A673 (cell line): ENCODE data around the gene OXGR1. TPM values are rescaled to one million over a fixed set of nuclear protein-coding genes. Genes with fewer than 3 reads are reported as not detected.

ENCODE experiments used
- BruUV-seq: library from RNA; stranded (reverse); fragments of 400-500 nt; replicated peaks from 2 replicates; lab custom pipeline; 2021; lab: Mats Ljungman, UMichigan
- CTCF ChIA-PET: fragments of 300-600 bp; sonication (Branson Sonifier 250); formaldehyde crosslinking; loops from one replicate; lab custom pipeline; 2022; ENCODE audit warnings: antibody characterized with exemption; lab: Charles Lee
- POLR2A ChIA-PET: fragments of 300-600 bp; sonication (Branson Sonifier 250); formaldehyde crosslinking; loops from one replicate; lab custom pipeline; 2022; ENCODE audit warnings: antibody characterized with exemption; ENCODE audit not compliant: low non-redundant PET; lab: Charles Lee
- DNase-seq: peaks from one replicate; pipeline ENCODE4 v3.0.0-alpha.2; 2015; ENCODE audit warnings: low spot score
- H3K27ac ChIP-seq: fragments of 200-600 bp; sonication (generic); 2 replicates; pipeline ENCODE4 v1.5.1; 2016; ENCODE audit warnings: mixed run types, low read depth, mild to moderate bottlenecking, mixed read lengths, antibody characterized with exemption, low read length; ENCODE audit not compliant: poor library complexity, severe bottlenecking
- H3K27me3 ChIP-seq: fragments of 200-600 bp; sonication (generic); replicated peaks from 2 replicates; pipeline ENCODE4 v1.6.1; 2017; ENCODE audit warnings: mixed run types, low read depth, mild to moderate bottlenecking, mixed read lengths, antibody characterized with exemption, low read length; ENCODE audit not compliant: insufficient read depth, poor library complexity
- H3K36me3 ChIP-seq: fragments of 200-600 bp; sonication (generic); 2 replicates; pipeline ENCODE4 v1.6.1; 2016; ENCODE audit warnings: mixed run types, mild to moderate bottlenecking, mixed read lengths, antibody characterized with exemption, low read length; ENCODE audit not compliant: insufficient read depth, poor library complexity, severe bottlenecking
- H3K4me1 ChIP-seq: fragments of 200-600 bp; sonication (generic); 2 replicates; pipeline ENCODE4 v1.6.1; 2017; ENCODE audit warnings: mixed run types, mild to moderate bottlenecking, mixed read lengths, antibody characterized with exemption, low read length; ENCODE audit not compliant: insufficient read depth, poor library complexity, severe bottlenecking
- H3K4me3 ChIP-seq: fragments of 200-600 bp; sonication (generic); 2 replicates; pipeline ENCODE4 v1.5.1; 2016; ENCODE audit warnings: low read depth, mixed run types, mild to moderate bottlenecking, mixed read lengths, low read length; ENCODE audit not compliant: poor library complexity, severe bottlenecking
- H3K9me3 ChIP-seq: fragments of 200-600 bp; sonication (generic); 2 replicates; pipeline ENCODE4 v1.6.1; 2016; ENCODE audit warnings: mixed run types, low read depth, mild to moderate bottlenecking, mixed read lengths, antibody characterized with exemption, low read length; ENCODE audit not compliant: poor library complexity, severe bottlenecking
- CTCF ChIP-seq: fragments of 300-800, 200-600 bp; sonication (generic); conservative IDR thresholded peaks from 2 replicates; pipeline ENCODE4 v1.5.1; 2017; ENCODE audit warnings: low read depth, mild to moderate bottlenecking, antibody characterized with exemption, low read length, moderate library complexity, mixed read lengths
- EZH2 ChIP-seq: fragments of 200-600 bp; sonication (generic); IDR thresholded peaks from 2 replicates; pipeline ENCODE4 v1.6.1; 2017; ENCODE audit warnings: borderline replicate concordance, low read depth, mild to moderate bottlenecking, mixed read lengths, antibody characterized with exemption, low read length; ENCODE audit not compliant: poor library complexity, severe bottlenecking
- intact Hi-C: fragments of 100-400 bp; cut with micrococcal nuclease; formaldehyde crosslinking; loops from one replicate; pipeline ENCODE4 v1.10.0; 2022; ENCODE audit not compliant: unreplicated experiment
- total RNA-seq: library from RNA; stranded (reverse); gene quantifications from 2 replicates; pipeline ENCODE4 v1.2.3, GENCODE V29; 2021

OXGR1 gene
- total RNA-seq, 1 experiment from 2014 or later, result not detected

GRCh38 chr13:97002581-97002980 lies 8.3 kb upstream of the OXGR1 start:
- no TSS peak for BruUV-seq
- ChIA-PET CTCF (no interaction called here), POLR2A (no interaction called here)
- TF ChIP-seq CTCF (no peak), EZH2 (no peak)
- intact Hi-C loops, result no loop called here
- no peaks in the 10 kb centered on the region for H3K4me1 ChIP-seq
- H3K27ac ChIP-seq, result no peak overlapping the region
- no peaks in the 10 kb centered on the region for H3K36me3 ChIP-seq
- DNase-seq, result no peak
- no peaks in the 10 kb centered on the region for H3K9me3 ChIP-seq
- peaks cover 52% of the 10 kb centered on the region for H3K27me3 ChIP-seq
- no peak overlapping the region for H3K4me3 ChIP-seq

GRCh38 chr13:97001636-97002035 lies 7.4 kb upstream of the OXGR1 start:
- Histone ChIP-seq H3K27ac (no peak overlapping the region), H3K4me1 (no peaks in the 10 kb centered on the region), H3K36me3 (no peaks in the 10 kb centered on the region), H3K4me3 (no peak overlapping the region), H3K27me3 (peaks cover 62% of the 10 kb centered on the region), H3K9me3 (no peaks in the 10 kb centered on the region)
- ChIA-PET CTCF (interaction anchor here (0.7 kb wide), 1 partner anchor 1378 kb away, joined by 5 read pairs; no protein-coding TSS in a partner anchor), POLR2A (no interaction called here)
- BruUV-seq, result no TSS peak
- TF ChIP-seq EZH2, result no peak
- TF ChIP-seq CTCF, result no peak
- no peak for DNase-seq
- intact Hi-C loops, result no loop called here

GRCh38 chr13:97000295-97000925 lies 6.1 kb upstream of the OXGR1 start:
- intact Hi-C loops, result no loop called here
- H3K4me3 ChIP-seq, result no peak overlapping the region
- CTCF ChIA-PET, result no interaction called here
- no peaks in the 10 kb centered on the region for H3K9me3 ChIP-seq
- no TSS peak for BruUV-seq
- no peak overlapping the region for H3K27ac ChIP-seq
- POLR2A ChIA-PET, result no interaction called here
- TF ChIP-seq CTCF (no peak), EZH2 (no peak)
- no peaks in the 10 kb centered on the region for H3K4me1 ChIP-seq
- H3K27me3 ChIP-seq, result peaks cover 74% of the 10 kb centered on the region
- no peaks in the 10 kb centered on the region for H3K36me3 ChIP-seq
- DNase-seq, result no peak
